ENCODE measurements around the gene GRIN1.

The GRIN1 gene

GRCh38 chr9:137163805-137164204, 24.9 kb downstream of the GRIN1 start:
- Histone ChIP-seq H3K4me3 (ENCODE audit: insufficient read depth, low read length, poor library complexity, severe bottlenecking) (no peak overlapping the region), H3K4me2 (ENCODE audit: low read depth, low read length, poor library complexity, severe bottlenecking) (no peak overlapping the region), H3K36me3 (ENCODE audit: low read length) (no peaks in the 10 kb centered on the region), H2AFZ (ENCODE audit: low read depth, low read length, severe bottlenecking) (no peak overlapping the region), H3K27me3 (ENCODE audit: low read length) (no peaks in the 10 kb centered on the region), H3K9me3 (ENCODE audit: insufficient read depth, low read length) (no peaks in the 10 kb centered on the region), H3K9me2 (replicated peaks; ENCODE audit: insufficient read depth, low read length) (no peaks in the 10 kb centered on the region), H3K9ac (ENCODE audit: low read length) (no peak overlapping the region), H4K20me1 (ENCODE audit: low read depth, low read length) (no peaks in the 10 kb centered on the region), H3F3A (ENCODE audit: insufficient read depth) (no peaks in the 10 kb centered on the region), H3K79me2 (ENCODE audit: insufficient read depth, low read length) (no peaks in the 10 kb centered on the region), H3K27ac (ENCODE audit: low read depth, low read length) (no peak overlapping the region)
- TF ChIP-seq EZH2phosphoT487 (conservative IDR thresholded peaks at IDR 0.05; ENCODE audit: low read length) (no peak), CTCF (IDR thresholded peaks at IDR 0.05; ENCODE audit: insufficient read depth, low read length, poor library complexity, severe bottlenecking) (no peak)

GRCh38 chr9:137164370-137165249, 25.7 kb downstream of the GRIN1 start:
- Histone ChIP-seq H3K27me3 (ENCODE audit: low read length) (no peaks in the 10 kb centered on the region), H3K4me2 (ENCODE audit: low read depth, low read length, poor library complexity, severe bottlenecking) (no peak overlapping the region), H3K36me3 (ENCODE audit: low read length) (no peaks in the 10 kb centered on the region), H3K9me2 (replicated peaks; ENCODE audit: insufficient read depth, low read length) (no peaks in the 10 kb centered on the region), H2AFZ (ENCODE audit: low read depth, low read length, severe bottlenecking) (no peak overlapping the region), H4K20me1 (ENCODE audit: low read depth, low read length) (no peaks in the 10 kb centered on the region), H3K9me3 (ENCODE audit: insufficient read depth, low read length) (no peaks in the 10 kb centered on the region), H3K27ac (ENCODE audit: low read depth, low read length) (no peak overlapping the region), H3K4me3 (ENCODE audit: insufficient read depth, low read length, poor library complexity, severe bottlenecking) (no peak overlapping the region), H3K79me2 (ENCODE audit: insufficient read depth, low read length) (no peaks in the 10 kb centered on the region), H3K9ac (ENCODE audit: low read length) (no peak overlapping the region), H3F3A (ENCODE audit: insufficient read depth) (no peaks in the 10 kb centered on the region)
- TF ChIP-seq CTCF (IDR thresholded peaks at IDR 0.05; ENCODE audit: insufficient read depth, low read length, poor library complexity, severe bottlenecking) (no peak), EZH2phosphoT487 (conservative IDR thresholded peaks at IDR 0.05; ENCODE audit: low read length) (no peak)

DNA sequence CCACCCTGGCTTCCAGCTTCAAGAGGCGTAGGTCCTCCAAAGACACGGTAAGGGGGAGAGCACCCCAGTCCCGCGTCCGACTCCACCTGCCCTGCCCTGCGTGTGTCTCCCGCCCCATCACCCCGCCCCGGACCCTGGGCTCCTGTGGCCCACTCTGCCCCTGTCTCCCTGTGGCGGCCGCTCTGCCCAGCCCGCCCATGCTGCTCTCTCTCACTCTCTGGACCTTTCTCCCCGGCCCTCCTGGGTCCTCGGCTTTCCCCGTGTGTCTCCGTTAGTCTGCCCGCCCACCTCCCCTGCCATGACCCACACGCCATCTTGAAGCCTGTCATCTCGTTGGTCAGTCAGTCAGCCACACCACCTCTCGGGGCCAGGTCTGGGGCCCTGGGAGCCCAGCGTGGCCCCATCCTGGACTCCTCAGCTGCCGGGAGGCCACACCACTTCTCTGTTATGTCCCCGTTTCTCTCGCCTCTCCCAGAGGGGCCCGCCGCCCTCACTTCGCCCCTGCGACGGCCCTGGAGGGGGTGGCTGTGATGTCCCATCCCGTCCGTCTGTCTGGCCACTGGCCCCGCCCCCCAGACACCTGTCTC, 26.4 kb downstream of the GRIN1 start:
- TF ChIP-seq EZH2phosphoT487 (conservative IDR thresholded peaks at IDR 0.05; ENCODE audit: low read length): no peak
- TF ChIP-seq CTCF (IDR thresholded peaks at IDR 0.05; ENCODE audit: insufficient read depth, low read length, poor library complexity, severe bottlenecking): no peak
- H3K4me3 ChIP-seq (ENCODE audit: insufficient read depth, low read length, poor library complexity, severe bottlenecking): no peak overlapping the region
- no peak overlapping the region for H2AFZ ChIP-seq (ENCODE audit: low read depth, low read length, severe bottlenecking)
- no peak overlapping the region for H3K27ac ChIP-seq (ENCODE audit: low read depth, low read length)
- H3K9me2 ChIP-seq (replicated peaks; ENCODE audit: insufficient read depth, low read length): no peaks in the 10 kb centered on the region
- H4K20me1 ChIP-seq (ENCODE audit: low read depth, low read length): no peaks in the 10 kb centered on the region
- no peaks in the 10 kb centered on the region for H3K36me3 ChIP-seq (ENCODE audit: low read length)
- no peaks in the 10 kb centered on the region for H3K9me3 ChIP-seq (ENCODE audit: insufficient read depth, low read length)
- no peaks in the 10 kb centered on the region for H3K27me3 ChIP-seq (ENCODE audit: low read length)
- H3K79me2 ChIP-seq (ENCODE audit: insufficient read depth, low read length): no peaks in the 10 kb centered on the region
- no peak overlapping the region for H3K4me2 ChIP-seq (ENCODE audit: low read depth, low read length, poor library complexity, severe bottlenecking)
- H3F3A ChIP-seq (ENCODE audit: insufficient read depth): no peaks in the 10 kb centered on the region
- H3K9ac ChIP-seq (ENCODE audit: low read length): no peak overlapping the region

Measured in SU-DHL-6 (cell line).